ENCODE data around the gene BTBD2.

BTBD2 gene

DNA sequence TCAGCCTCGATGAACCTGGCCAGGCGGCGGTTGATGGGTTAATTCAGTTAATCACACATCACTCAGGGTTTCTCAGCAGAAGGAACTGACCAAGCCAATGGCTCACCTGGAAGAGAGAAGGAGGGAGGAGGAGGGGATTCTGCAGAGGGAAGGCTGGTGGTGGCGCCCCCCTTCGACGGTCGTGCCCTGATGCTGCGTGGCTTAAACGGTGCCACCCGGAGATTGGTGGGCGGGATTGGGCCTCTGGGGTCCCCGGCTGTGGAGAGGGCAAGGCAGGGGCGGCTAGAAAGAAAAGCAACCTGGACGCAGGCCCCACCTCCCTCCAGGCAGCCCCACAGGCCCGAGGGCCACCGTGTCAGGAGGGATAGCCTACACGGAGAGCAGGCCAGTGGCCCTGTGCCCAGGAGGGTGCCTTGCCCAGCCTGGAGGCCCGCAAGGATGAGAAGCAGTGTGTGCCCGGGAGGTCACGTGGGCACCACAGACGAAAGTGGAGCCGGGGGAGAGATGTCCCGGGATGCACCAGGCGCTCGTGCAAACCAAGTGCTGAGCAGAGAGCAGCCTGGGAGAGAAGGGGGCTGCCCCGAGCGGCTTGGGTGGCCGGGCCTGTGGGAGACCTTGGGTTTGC is 58.5 kb downstream of the BTBD2 start:
- DNase-seq: peak; percentile 93

DNA sequence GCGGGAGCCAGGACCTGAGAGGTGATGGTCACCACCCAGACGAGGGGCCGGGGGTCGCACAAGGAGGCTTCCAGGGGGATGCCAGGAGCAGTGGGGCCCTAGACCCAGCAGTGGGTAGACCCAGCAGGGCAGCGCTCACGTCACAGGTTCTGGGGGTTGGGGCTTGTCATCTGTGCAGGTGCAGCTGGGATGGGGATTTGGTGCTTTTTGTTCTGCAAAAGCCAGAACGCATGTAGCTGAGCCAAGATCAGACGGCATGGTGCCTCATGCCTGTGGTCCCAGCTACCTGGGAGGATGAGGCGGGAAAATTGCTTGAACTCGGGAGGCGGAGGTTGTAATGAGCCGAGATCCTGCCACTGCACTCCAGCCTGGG is 59.4 kb downstream of the BTBD2 start:
- no peak for DNase-seq

DNA sequence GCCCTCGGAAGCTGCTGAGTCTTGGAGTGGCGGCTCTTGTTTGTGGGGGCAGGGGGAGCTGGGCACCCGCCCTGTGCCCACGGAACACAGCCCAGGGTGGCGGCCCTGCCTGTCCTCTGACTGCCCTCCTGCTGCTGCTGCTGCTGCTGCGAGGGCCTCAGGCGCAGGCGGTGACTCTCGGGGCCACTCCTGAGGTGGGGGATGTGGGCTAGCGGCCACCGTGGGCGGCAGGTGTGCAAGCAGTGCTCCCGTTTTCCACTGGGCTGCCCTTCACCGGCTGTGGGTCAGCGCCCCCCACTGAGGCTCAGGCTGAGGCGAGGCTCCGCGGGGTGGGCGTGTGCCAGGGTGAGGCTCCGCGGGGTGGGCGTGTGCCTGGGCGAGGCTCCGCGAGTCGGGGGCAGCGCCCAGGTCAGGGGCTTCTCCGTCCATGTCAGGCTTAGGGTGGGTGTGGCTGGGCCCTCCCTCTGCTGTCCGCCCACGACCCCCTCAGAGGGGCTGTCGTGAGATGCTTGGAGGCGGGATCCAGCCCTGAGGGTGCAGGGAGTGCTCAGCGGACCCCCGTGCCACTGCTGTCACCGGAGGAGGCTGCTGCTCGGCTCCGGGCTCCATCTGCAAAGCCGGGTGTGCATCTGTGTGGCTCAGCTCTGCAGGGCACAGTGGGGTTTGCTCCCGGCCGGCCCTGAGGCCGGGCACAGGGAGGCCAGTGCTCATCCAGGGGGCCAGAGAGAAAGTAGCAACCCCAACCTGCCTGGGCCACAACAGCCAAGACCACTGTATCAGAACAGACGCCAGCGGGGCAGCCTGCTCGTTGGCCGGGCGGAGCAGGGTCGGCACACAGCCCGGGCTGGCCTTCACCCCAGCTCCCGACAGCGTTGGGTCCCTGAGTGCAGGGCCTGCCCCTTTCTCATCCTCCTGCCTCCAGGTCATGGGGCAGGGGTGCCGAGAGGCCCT is 60.1 kb downstream of the BTBD2 start:
- no peak for DNase-seq

GRCh38 chr19:1954532-1954933 is 61.0 kb downstream of the BTBD2 start:
- no peak for DNase-seq

GRCh38 chr19:1953441-1954094 is 61.9 kb downstream of the BTBD2 start:
- DNase-seq: no peak

GRCh38 chr19:1953037-1953436 is 62.5 kb downstream of the BTBD2 start:
- DNase-seq: no peak

DNA sequence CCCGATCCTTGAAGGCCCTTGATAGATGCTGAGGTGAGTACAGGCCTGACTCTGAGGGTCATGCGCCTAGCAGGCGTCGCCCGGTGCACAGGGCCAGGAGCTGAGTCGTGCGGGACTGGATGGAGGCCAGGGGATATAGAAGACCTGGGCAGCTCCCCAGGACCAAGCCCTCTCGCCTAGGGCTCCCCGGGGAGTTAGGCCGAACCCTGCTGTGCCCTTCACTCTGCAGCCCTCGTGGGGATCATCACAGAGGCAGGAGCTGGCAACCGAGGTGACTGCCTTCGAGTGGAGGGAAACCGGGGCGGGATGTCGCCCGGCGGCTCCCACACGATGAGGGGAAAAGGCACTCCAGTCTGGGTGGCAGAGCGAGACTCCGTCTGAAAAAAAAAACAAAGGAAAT is 62.9 kb downstream of the BTBD2 start:
- DNase-seq: no peak

GRCh38 chr19:1950640-1951039 is 64.9 kb downstream of the BTBD2 start:
- no peak for DNase-seq

DNA sequence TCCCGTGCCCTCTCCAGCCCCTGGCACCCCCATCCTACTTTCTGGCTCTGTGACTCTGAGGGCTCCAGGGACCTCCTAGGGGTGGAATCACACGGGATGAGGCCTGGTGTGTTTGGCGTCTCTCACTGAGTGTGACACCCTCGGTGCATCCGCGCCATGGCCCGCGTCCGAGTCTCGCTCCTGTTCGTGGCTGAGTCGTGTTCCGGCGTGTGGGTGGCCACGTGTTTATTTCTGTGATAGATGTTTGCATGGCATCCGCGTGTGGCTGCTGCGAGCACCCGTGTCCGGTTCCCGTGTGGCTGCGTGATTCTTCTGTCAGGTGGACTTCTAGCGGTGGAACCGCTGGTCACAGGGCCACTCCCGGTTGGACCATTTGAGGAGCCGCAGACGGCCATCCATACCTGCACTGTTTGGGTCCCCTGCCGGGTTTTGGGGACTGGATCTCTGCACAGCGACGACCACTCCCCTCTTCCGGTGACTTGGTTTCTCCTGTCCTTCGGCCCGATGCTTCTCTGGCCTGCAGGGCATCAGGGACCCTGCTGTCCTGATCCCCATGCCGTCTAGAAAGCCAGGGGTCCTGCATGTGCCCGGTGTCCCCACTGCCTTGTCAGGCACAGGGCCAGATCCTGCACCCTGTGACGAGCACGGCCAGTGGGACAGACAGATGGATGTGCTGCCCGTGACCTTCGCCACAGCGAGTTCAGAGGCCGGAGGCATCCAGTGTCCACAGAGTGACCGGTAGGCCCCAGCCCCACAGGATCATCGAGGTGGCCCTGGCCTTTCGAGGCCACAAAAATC is 66.0 kb downstream of the BTBD2 start:
- no peak for DNase-seq

DNA sequence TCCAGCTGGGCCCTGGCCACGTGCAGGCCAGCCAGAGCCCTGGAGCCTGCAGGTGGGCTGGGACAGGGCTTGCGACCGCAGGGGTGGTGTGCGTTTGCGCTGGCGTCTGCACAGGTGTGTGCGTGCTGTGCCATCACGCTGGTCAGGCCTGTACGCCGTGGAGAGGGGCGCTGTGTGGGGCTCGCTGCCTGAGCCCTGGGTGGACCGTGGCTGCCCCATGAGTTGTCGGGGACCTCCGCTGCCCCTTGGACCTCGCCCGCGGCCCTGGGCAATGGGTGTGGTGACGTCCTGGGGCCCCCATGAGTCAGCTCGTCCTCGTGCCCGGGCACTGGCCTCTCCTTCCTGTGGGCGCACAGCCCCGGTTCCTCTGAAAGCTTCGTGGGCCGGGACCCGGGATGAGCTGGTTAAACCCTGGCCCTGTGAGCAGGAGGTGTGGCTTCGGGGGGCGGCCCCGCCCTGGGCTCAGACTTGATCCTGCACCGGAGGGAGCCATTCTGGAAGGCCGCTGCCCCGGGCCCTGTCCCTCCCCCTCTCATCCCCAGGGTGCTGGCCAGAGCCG is 67.8 kb downstream of the BTBD2 start:
- no peak for DNase-seq

- DNase-seq: no peak
Observed at GRCh38 chr19:1945899-1946298, 69.6 kb downstream of the BTBD2 start.

DNA sequence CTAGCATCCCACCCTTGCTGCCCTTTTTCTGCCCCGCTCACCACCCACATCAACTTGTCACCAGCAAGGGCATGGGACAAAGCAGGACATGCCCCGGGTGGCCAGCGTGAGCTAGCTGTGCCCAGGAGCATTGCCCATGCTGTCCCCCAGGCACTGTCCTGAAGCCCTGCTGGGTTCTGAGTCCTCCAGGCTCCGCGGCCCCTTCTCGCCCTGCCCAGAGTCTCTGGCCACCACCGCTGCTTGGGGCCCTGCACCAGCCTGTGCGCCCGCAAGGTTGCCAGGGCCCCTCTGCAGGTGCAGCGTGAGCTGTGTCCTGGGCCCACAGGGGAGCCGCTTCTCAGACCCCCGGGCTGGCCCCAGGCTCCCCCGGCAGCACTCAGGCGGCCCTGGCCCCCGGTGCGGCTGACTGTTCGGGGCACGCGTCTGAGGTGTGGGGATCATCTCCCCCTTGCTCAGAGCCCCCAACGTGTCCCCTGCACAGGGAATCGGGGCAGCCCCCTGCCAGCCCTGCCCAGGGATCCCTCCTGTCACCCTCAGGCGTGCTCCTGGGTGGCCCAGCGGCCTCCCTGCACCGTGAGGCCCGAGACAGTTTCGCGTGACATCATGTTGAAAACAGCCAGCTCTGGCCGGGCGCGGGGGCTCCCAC is 70.5 kb downstream of the BTBD2 start:
- DNase-seq: no peak

DNA sequence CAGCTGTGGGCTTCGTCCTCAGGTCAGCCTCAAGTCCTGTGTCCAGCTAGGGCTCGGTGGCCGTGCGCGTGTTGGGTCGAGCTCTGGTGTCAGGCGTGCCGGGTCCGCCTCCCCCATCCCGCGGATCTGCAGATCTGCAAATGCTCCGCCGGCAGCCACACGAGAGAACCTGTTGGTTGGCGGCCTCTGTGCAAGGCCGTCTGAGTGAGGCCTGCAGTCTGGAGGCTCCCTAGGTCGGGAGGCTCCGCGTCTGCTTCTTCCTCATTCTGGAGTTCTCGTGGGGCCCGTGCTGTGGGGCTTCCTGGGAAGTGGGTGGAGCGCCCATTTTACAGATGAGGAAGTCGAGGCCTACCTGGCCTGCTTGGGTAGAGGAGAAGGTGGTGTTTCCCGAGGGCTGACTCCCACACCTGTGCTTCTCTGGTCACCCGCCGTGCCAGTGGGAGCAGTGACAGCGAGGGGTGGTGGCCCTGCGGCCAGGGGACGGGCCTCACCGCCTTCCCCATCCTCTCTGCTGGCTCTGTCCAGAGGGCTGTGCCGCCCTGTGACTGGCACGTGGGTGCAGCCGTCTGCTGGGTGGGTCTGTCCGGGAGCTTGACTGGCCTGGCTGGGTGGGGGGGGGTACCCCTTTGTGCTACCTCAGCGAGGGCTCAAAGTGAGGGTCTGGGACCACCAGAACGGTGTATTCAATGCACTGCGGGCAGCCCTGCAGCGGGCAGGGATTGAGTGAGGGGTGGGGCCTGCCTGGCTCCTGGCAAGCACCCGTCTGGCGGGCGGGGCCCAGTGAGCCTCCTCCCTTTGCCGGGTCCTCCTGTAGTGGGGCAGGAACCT is 71.2 kb downstream of the BTBD2 start:
- no peak for DNase-seq

DNA sequence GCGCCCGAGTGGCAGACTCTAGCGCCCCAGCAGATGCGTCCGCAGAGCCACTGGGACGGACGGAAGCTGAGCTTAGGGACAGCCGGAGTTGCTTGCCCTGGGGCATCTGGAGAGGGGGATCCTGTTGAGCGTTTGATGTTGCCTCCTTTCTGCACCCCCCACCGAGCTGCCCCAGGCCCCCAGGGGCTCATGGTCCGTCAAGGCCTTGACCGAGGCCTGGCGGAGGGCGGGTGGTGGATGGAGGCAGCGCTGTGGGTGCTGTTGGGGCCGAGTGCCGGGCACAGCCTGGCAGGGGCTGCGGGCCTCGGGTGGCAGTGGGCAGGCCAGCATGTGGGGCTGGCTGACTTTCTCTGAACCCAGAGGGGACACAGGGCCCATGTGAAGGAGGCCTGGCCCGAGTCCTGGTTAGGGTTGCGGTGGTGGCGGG is 71.8 kb downstream of the BTBD2 start:
- DNase-seq: no peak

DNA sequence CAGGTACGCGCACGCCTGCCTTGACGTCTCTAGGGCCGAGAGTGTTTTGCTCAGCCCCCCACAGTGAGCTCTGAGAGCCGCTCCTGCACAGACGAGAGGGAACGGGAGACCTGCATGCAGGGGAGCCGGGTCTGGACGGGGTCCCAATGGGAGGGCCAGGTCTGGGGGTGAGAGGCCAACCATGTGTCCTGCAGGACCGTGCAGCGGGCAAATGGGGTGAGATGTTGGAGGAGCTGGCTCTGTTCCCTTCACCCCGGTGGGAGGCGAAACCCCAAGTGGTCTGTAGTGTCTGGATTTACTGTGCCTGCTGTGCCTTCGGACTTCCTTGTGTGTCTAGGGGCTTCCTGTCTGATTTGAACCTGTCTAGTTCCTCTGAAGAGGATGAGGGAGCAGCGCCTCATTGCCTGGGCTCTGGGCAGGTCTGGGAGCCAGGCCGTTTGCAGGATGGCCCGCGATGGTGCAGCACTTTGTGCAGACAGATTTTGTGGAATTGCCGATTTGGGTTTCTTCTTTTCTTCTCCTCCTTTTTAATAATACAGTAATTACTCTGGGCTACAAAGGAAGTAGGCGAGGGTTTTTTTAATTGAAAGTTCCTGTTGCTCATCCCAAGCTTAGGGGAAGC is 72.5 kb downstream of the BTBD2 start:
- DNase-seq: no peak

DNA sequence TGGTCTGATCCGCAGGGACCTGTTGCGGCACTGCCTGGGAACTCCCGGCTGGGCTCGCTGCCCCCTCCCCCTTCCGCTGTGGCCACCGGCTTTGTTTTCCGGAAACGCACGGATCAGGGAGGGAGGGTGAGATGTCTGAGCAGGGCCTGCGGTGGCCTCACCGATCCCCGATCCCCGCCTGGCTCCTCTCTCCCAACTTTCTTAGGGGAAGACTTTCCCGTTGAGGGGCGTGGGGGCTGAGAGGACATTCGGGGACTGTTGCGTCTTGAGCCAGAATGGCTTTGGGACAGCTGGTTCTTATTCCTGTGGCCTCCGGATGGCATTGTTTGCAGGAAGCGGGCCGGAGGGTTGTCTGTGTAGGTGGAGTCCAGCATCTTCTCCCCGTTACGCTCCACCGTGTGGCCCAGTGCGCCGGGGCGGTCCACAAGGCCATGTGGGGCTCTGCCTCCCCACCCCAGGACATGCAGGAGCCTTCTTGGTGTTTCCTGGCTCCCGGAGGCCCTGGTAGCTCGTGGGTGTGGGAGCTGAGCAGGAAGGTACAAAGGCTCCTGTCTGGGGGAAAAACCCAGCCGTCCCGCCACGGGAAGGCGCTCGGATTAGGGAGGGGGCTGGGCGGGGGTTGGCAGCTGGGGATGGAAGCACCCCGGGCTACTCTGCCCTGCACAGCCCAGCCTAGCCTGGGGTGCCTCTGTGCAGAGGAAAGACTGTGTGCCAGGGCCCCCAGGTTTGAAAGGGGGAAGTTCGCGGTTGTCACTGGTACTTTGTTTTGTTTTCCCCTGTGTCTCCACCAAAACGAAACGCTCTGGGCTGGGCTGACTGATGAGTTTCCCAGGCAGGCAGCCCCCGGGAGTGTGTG is 73.2 kb downstream of the BTBD2 start:
- peak; percentile 35 for DNase-seq

- no peak for DNase-seq
Observed at GRCh38 chr19:1941146-1942077, 74.1 kb downstream of the BTBD2 start, which contains the start of gene CSNK1G2. TSS of gene CSNK1G2 (plus strand) at chr19:1941172. CDS start at chr19:1969773, 28,601 bp downstream.

DNA sequence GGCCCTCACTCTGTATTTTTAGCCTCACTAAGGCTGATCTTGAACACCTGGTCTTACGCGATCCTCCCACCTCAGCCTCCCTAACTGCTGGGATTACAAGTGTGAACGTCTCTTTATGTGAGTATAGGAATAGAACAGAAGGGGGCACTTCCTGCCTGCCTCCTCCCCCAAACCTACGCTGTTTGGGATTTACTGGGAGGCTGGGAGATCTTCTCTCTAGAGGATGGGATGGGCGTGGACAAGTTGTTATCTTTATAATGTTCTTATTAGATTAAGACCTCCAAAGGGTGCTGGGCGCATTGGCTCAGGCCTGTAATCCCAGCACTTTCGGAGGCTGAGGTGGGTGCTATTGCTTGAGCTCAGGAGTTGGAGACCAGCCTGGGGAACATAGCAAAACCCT is 77.4 kb downstream of the BTBD2 start:
- DNase-seq: no peak

Measured in midbrain (tissue), 1 donor.